Kidney (tissue), 14 donors: ENCODE measurements around the gene DOHH. TPM values are rescaled to one million over a fixed set of nuclear protein-coding genes. Genes with fewer than 3 reads are reported as not detected.

ENCODE experiments used
- DNase-seq, 5 donors: peaks; one replicate each; pipeline ENCODE4 v3.0.0-alpha.2; 2013 to 2020
- FAIRE-seq: peaks from 2 replicates; lab custom pipeline; 2012; peaks lifted over from hg19 to GRCh38; lab: Jason Lieb, UNC
- H3K27ac ChIP-seq, 2 donors: one replicate each; pipeline ENCODE4 v1.7.0; 2013; ENCODE audit warnings: low read depth in 2 of 2, low read length in 2 of 2, inconsistent platforms in 1 of 2
- H3K27me3 ChIP-seq: one replicate; pipeline ENCODE4 v1.7.1; 2013; ENCODE audit warnings: low read length, inconsistent platforms; ENCODE audit not compliant: control insufficient read depth, insufficient read depth
- H3K36me3 ChIP-seq, 3 donors: one replicate each; pipeline versions ENCODE4 v1.7.0 to v1.7.1; 2013; ENCODE audit warnings: low read length in 3 of 3, control low read depth in 1 of 3, inconsistent platforms in 1 of 3; ENCODE audit not compliant: insufficient read depth in 3 of 3, control insufficient read depth in 2 of 3
- H3K4me1 ChIP-seq, 3 donors: one replicate each; pipeline versions ENCODE4 v1.7.0 to v1.7.1; 2013; ENCODE audit warnings: low read length in 3 of 3, inconsistent platforms in 1 of 3, low read depth in 1 of 3; ENCODE audit not compliant: control insufficient read depth in 2 of 3, insufficient read depth in 2 of 3
- H3K4me3 ChIP-seq, 3 donors: one replicate each; pipeline versions ENCODE4 v1.7.0 to v1.8.1; 2013; ENCODE audit warnings: low read length in 3 of 3, control low read depth in 1 of 3, inconsistent platforms in 1 of 3
- H3K9ac ChIP-seq, 3 donors: one replicate each; pipeline versions ENCODE4 v1.7.0 to v1.7.1; 2013; ENCODE audit warnings: low read length in 3 of 3, control low read depth in 1 of 3, inconsistent platforms in 1 of 3
- H3K9me3 ChIP-seq, 3 donors: one replicate each; pipeline versions ENCODE4 v1.7.0 to v1.7.1; 2013; ENCODE audit warnings: low read length in 3 of 3, control low read depth in 1 of 3, inconsistent platforms in 1 of 3; ENCODE audit not compliant: control insufficient read depth in 2 of 3, insufficient read depth in 1 of 3
- intact Hi-C: fragments of 100-400 bp; cut with DNase I; formaldehyde crosslinking; loops from one replicate; pipeline ENCODE4 v1.11.1; 2022
- polyA plus RNA-seq: library from polyadenylated mRNA; stranded (reverse); fragments of 350-450 nt; fragmentation: Illumina TruSeq; extraction: RNeasy Lipid Tissue Mini Kit (QIAGEN cat#74804); gene quantifications from one replicate; pipeline ENCODE4 v1.2.3, GENCODE V29; 2014; ENCODE audit warnings: low read depth, low replicate concordance; ENCODE audit not compliant: insufficient read depth
- total RNA-seq: library from RNA; stranded (reverse); fragmentation: NEBNext Ultra II Directional; extraction: Animal tissue kit (Norgen Biotek cat#: 25700); gene quantifications from one replicate; pipeline ENCODE4 v1.2.1, GENCODE V29; 2021
- TF ChIP-seq, protein P1 (sequence below): IDR thresholded peaks from 3 replicates; pipeline ENCODE4 v1.5.1; 2012; ENCODE audit warnings: mild to moderate bottlenecking, moderate library complexity, borderline replicate concordance; ENCODE audit not compliant: insufficient read depth; ENCODE audit errors: extremely low read depth
- donor health status: control.
- donor health status: control.
- donor health status: control.
- donor health status: control.
- donor health status: control.
- donor health status: DM: yes; HTN: yes; CAD: no.
- donor health status: Normal renal cell carcinoma (clear cell type).

DOHH gene
- total and polyA plus RNA-seq, 2 donors from 2014 or later = 12.2 to 20.2 TPM

- no peaks in the 10 kb centered on the region for H3K9me3 ChIP-seq
- FAIRE-seq (no peak), DNase-seq (peak in 1 of 5 donors; percentile 61)
- H3K27me3 ChIP-seq = no peaks in the 10 kb centered on the region
- intact Hi-C loops = no loop called here
- TF ChIP-seq, protein P1, sequence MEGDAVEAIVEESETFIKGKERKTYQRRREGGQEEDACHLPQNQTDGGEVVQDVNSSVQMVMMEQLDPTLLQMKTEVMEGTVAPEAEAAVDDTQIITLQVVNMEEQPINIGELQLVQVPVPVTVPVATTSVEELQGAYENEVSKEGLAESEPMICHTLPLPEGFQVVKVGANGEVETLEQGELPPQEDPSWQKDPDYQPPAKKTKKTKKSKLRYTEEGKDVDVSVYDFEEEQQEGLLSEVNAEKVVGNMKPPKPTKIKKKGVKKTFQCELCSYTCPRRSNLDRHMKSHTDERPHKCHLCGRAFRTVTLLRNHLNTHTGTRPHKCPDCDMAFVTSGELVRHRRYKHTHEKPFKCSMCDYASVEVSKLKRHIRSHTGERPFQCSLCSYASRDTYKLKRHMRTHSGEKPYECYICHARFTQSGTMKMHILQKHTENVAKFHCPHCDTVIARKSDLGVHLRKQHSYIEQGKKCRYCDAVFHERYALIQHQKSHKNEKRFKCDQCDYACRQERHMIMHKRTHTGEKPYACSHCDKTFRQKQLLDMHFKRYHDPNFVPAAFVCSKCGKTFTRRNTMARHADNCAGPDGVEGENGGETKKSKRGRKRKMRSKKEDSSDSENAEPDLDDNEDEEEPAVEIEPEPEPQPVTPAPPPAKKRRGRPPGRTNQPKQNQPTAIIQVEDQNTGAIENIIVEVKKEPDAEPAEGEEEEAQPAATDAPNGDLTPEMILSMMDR = no peak
- H3K4me1 ChIP-seq = peaks cover 0 to 6% (median 0%) of the 10 kb centered on the region in 3 donors
- H3K36me3 ChIP-seq = peaks cover 0 to 11% (median 7%) of the 10 kb centered on the region in 3 donors
- H3K4me3 ChIP-seq = no peak overlapping the region
- H3K9ac ChIP-seq = no peak overlapping the region
- H3K27ac ChIP-seq = no peak overlapping the region
Measured at GRCh38 chr19:3520166-3521103, 20.0 kb upstream of the DOHH start.

- no peak for DNase-seq
- Histone ChIP-seq H3K27ac (no peak overlapping the region), H3K9ac (no peak overlapping the region), H3K36me3 (peaks cover 0 to 7% (median 6%) of the 10 kb centered on the region in 3 donors), H3K9me3 (no peaks in the 10 kb centered on the region), H3K27me3 (no peaks in the 10 kb centered on the region), H3K4me3 (no peak overlapping the region), H3K4me1 (peaks cover 0 to 8% (median 0%) of the 10 kb centered on the region in 3 donors)
- TF ChIP-seq, protein P1 = no peak
- no peak for FAIRE-seq
- intact Hi-C loops = no loop called here
Measured at GRCh38 chr19:3519126-3519525, 18.7 kb upstream of the DOHH start.

GRCh38 chr19:3518659-3519058, 18.2 kb upstream of the DOHH start:
- peak in 3 of 5 donors; percentile 61 to 78 (median 70) for DNase-seq
- H3K4me3 ChIP-seq = no peak overlapping the region
- H3K27me3 ChIP-seq = no peaks in the 10 kb centered on the region
- H3K4me1 ChIP-seq = peaks cover 0 to 8% (median 0%) of the 10 kb centered on the region in 3 donors
- no peak overlapping the region for H3K27ac ChIP-seq
- TF ChIP-seq, protein P1 = no peak
- intact Hi-C loops = no loop called here
- H3K36me3 ChIP-seq = peaks cover 0 to 7% (median 6%) of the 10 kb centered on the region in 3 donors
- FAIRE-seq = no peak
- no peaks in the 10 kb centered on the region for H3K9me3 ChIP-seq
- H3K9ac ChIP-seq = no peak overlapping the region
